HEK293 (cell line): ENCODE measurements around the gene LGR5.

Experiments
- CTCF ChIP-seq: fragments of 450-650 bp; formaldehyde crosslinking; IDR thresholded peaks from 2 replicates; pipeline ENCODE4 v1.5.1; 2016; ENCODE audit warnings: missing biosample characterization, missing genetic modification characterization
- HOXA7 ChIP-seq: sonication (generic); formaldehyde crosslinking; IDR thresholded peaks from 2 replicates; pipeline ENCODE4 v1.8.1; 2022; ENCODE audit warnings: missing genetic modification reagents, borderline replicate concordance
- KLF10 ChIP-seq: fragments of 450-650 bp; IDR thresholded peaks from 2 replicates; pipeline ENCODE4 v1.5.1; 2018; ENCODE audit warnings: missing biosample characterization, mild to moderate bottlenecking, missing genetic modification characterization
- MEIS1 ChIP-seq: sonication (generic); formaldehyde crosslinking; IDR thresholded peaks from 2 replicates; pipeline ENCODE4 v1.8.1; 2022; ENCODE audit warnings: missing genetic modification reagents, mild to moderate bottlenecking, borderline replicate concordance
- MYNN ChIP-seq: fragments of 450-650 bp; formaldehyde crosslinking; IDR thresholded peaks from 2 replicates; pipeline ENCODE4 v1.5.1; 2016; ENCODE audit warnings: missing biosample characterization, missing genetic modification characterization, borderline replicate concordance
- ZNF398 ChIP-seq: fragments of 450-650 bp; formaldehyde crosslinking; IDR thresholded peaks from 2 replicates; pipeline ENCODE4 v1.5.1; 2017; ENCODE audit warnings: missing biosample characterization, missing genetic modification characterization
- ZNF501 ChIP-seq: fragments of 450-650 bp; formaldehyde crosslinking; IDR thresholded peaks from 2 replicates; pipeline ENCODE4 v1.5.1; 2016; ENCODE audit warnings: missing biosample characterization, missing genetic modification characterization
- ZNF544 ChIP-seq: fragments of 450-650 bp; formaldehyde crosslinking; IDR thresholded peaks from 2 replicates; pipeline ENCODE4 v1.5.0; 2017; ENCODE audit warnings: missing biosample characterization, missing genetic modification characterization
- ZNF639 ChIP-seq: fragments of 450-650 bp; formaldehyde crosslinking; IDR thresholded peaks from 2 replicates; pipeline ENCODE4 v1.5.1; 2016; ENCODE audit warnings: missing biosample characterization, missing genetic modification characterization
- ZNF768 ChIP-seq: fragments of 450-650 bp; formaldehyde crosslinking; IDR thresholded peaks from 2 replicates; pipeline ENCODE4 v1.5.1; 2018; ENCODE audit warnings: missing biosample characterization, mild to moderate bottlenecking, missing genetic modification characterization
- ZSCAN23 ChIP-seq: fragments of 450-650 bp; formaldehyde crosslinking; IDR thresholded peaks from 2 replicates; pipeline ENCODE4 v1.5.1; 2016; ENCODE audit warnings: missing biosample characterization, missing genetic modification characterization
- TF ChIP-seq, protein P1 (sequence below): fragments of 450-650 bp; formaldehyde crosslinking; IDR thresholded peaks from 2 replicates; pipeline ENCODE4 v1.5.1; 2016; ENCODE audit warnings: missing biosample characterization, missing genetic modification characterization

- no peak for TF ChIP-seq ZNF639 (tag by site-specific recombination)
- no peak for TF ChIP-seq ZNF398 (tag by site-specific recombination)
- TF ChIP-seq CTCF = no peak
- no peak for TF ChIP-seq ZSCAN23
- no peak for TF ChIP-seq MEIS1 (CRISPR knock-in tag)
- no peak for TF ChIP-seq HOXA7
- TF ChIP-seq ZNF544 = no peak
- TF ChIP-seq KLF10 (tag by site-specific recombination) = no peak
- no peak for TF ChIP-seq ZNF768 (tag by site-specific recombination)
- no peak for TF ChIP-seq ZNF501 (tag by site-specific recombination)
- TF ChIP-seq MYNN (tag by site-specific recombination) = no peak
- TF ChIP-seq, protein P1, sequence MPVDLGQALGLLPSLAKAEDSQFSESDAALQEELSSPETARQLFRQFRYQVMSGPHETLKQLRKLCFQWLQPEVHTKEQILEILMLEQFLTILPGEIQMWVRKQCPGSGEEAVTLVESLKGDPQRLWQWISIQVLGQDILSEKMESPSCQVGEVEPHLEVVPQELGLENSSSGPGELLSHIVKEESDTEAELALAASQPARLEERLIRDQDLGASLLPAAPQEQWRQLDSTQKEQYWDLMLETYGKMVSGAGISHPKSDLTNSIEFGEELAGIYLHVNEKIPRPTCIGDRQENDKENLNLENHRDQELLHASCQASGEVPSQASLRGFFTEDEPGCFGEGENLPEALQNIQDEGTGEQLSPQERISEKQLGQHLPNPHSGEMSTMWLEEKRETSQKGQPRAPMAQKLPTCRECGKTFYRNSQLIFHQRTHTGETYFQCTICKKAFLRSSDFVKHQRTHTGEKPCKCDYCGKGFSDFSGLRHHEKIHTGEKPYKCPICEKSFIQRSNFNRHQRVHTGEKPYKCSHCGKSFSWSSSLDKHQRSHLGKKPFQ (tag by site-specific recombination) = no peak
These were observed 22.3 kb downstream of the LGR5 start for GRCh38 chr12:71461787-71462328.
